Measurements from ENCODE around the gene STH. TPM values are rescaled to one million over a fixed set of nuclear protein-coding genes. Genes with fewer than 3 reads are reported as not detected.
"Not testable (repeated sequence)": the region's sequence is repeated elsewhere in the genome, so short reads cannot be mapped to it uniquely, and the experiment has no call there.

Gene STH
- total RNA-seq, 1 donor from 2014 or later: not detected

GRCh38 chr17:46012506-46013079 is 13.5 kb downstream of the STH start:
- H3K4me3 ChIP-seq (ENCODE audit: insufficient read depth, low read depth, low read length): no peak overlapping the region
- H3K9ac ChIP-seq (ENCODE audit: low read length): no peak overlapping the region
- H3K9me3 ChIP-seq (ENCODE audit: insufficient read depth, low read depth, low read length): no peaks in the 10 kb centered on the region
- Mint-ChIP-seq H3K36me3 (ENCODE audit: low read depth, unreplicated experiment) (peaks cover 3% of the 10 kb centered on the region), H3K9me3 (ENCODE audit: unreplicated experiment) (no peaks in the 10 kb centered on the region), H3K4me1 (ENCODE audit: low read depth, unreplicated experiment) (peaks cover 11% of the 10 kb centered on the region), H3K27ac (ENCODE audit: unreplicated experiment) (no peak overlapping the region), H3K27me3 (ENCODE audit: low read depth, unreplicated experiment) (peaks cover 8% of the 10 kb centered on the region), H3K4me3 (ENCODE audit: unreplicated experiment) (no peak overlapping the region)
- no peak for FAIRE-seq
- H3K27me3 ChIP-seq (ENCODE audit: insufficient read depth, low read length): peaks cover 2% of the 10 kb centered on the region
- TF ChIP-seq CTCF (IDR thresholded peaks at IDR 0.05; ENCODE audit: insufficient read depth, low read depth, low read length) (no peak), EZH2 (IDR thresholded peaks at IDR 0.05; ENCODE audit: insufficient read depth, low read length) (no peak)
- H4K20me1 ChIP-seq (ENCODE audit: insufficient read depth, low read length): no peaks in the 10 kb centered on the region
- no peaks in the 10 kb centered on the region for H3K36me3 ChIP-seq (ENCODE audit: insufficient read depth, low read length)
- H2AFZ ChIP-seq (ENCODE audit: low read depth, low read length): no peak overlapping the region
- peaks cover 12% of the 10 kb centered on the region for H3K4me1 ChIP-seq (ENCODE audit: insufficient read depth, low read length)
- no peak overlapping the region for H3K27ac ChIP-seq (ENCODE audit: low read depth, low read length)
- H3K4me2 ChIP-seq (ENCODE audit: low read length): no peak overlapping the region
- no peaks in the 10 kb centered on the region for H3K79me2 ChIP-seq (ENCODE audit: insufficient read depth, low read length)
- DNase-seq (ENCODE audit: low read depth): no peak

DNA sequence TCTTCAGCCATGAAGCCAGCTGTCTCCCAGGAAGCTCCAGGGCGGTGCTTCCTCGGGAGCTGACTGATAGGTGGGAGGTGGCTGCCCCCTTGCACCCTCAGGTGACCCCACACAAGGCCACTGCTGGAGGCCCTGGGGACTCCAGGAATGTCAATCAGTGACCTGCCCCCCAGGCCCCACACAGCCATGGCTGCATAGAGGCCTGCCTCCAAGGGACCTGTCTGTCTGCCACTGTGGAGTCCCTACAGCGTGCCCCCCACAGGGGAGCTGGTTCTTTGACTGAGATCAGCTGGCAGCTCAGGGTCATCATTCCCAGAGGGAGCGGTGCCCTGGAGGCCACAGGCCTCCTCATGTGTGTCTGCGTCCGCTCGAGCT is 14.1 kb downstream of the STH start:
- H4K20me1 ChIP-seq (ENCODE audit: insufficient read depth, low read length): no peaks in the 10 kb centered on the region
- peaks cover 11% of the 10 kb centered on the region for H3K4me1 Mint-ChIP-seq (ENCODE audit: low read depth, unreplicated experiment)
- no peaks in the 10 kb centered on the region for H3K36me3 ChIP-seq (ENCODE audit: insufficient read depth, low read length)
- H3K4me3 Mint-ChIP-seq (ENCODE audit: unreplicated experiment): no peak overlapping the region
- no peak overlapping the region for H3K4me2 ChIP-seq (ENCODE audit: low read length)
- no peak overlapping the region for H3K27ac ChIP-seq (ENCODE audit: low read depth, low read length)
- H3K4me1 ChIP-seq (ENCODE audit: insufficient read depth, low read length): peaks cover 12% of the 10 kb centered on the region
- no peak for TF ChIP-seq EZH2 (IDR thresholded peaks at IDR 0.05; ENCODE audit: insufficient read depth, low read length)
- no peak for TF ChIP-seq CTCF (IDR thresholded peaks at IDR 0.05; ENCODE audit: insufficient read depth, low read depth, low read length)
- peaks cover 2% of the 10 kb centered on the region for H3K27me3 ChIP-seq (ENCODE audit: insufficient read depth, low read length)
- no peak overlapping the region for H3K27ac Mint-ChIP-seq (ENCODE audit: unreplicated experiment)
- no peaks in the 10 kb centered on the region for H3K9me3 Mint-ChIP-seq (ENCODE audit: unreplicated experiment)
- no peaks in the 10 kb centered on the region for H3K79me2 ChIP-seq (ENCODE audit: insufficient read depth, low read length)
- H3K4me3 ChIP-seq (ENCODE audit: insufficient read depth, low read depth, low read length): no peak overlapping the region
- no peak for DNase-seq (ENCODE audit: low read depth)
- H3K36me3 Mint-ChIP-seq (ENCODE audit: low read depth, unreplicated experiment): peaks cover 3% of the 10 kb centered on the region
- peaks cover 8% of the 10 kb centered on the region for H3K27me3 Mint-ChIP-seq (ENCODE audit: low read depth, unreplicated experiment)
- H3K9ac ChIP-seq (ENCODE audit: low read length): no peak overlapping the region
- no peak overlapping the region for H2AFZ ChIP-seq (ENCODE audit: low read depth, low read length)
- no peak for FAIRE-seq
- no peaks in the 10 kb centered on the region for H3K9me3 ChIP-seq (ENCODE audit: insufficient read depth, low read depth, low read length)

DNA sequence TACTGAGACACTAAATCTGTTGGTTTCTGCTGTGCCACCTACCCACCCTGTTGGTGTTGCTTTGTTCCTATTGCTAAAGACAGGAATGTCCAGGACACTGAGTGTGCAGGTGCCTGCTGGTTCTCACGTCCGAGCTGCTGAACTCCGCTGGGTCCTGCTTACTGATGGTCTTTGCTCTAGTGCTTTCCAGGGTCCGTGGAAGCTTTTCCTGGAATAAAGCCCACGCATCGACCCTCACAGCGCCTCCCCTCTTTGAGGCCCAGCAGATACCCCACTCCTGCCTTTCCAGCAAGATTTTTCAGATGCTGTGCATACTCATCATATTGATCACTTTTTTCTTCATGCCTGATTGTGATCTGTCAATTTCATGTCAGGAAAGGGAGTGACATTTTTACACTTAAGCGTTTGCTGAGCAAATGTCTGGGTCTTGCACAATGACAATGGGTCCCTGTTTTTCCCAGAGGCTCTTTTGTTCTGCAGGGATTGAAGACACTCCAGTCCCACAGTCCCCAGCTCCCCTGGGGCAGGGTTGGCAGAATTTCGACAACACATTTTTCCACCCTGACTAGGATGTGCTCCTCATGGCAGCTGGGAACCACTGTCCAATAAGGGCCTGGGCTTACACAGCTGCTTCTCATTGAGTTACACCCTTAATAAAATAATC is 14.6 kb downstream of the STH start:
- no peaks in the 10 kb centered on the region for H3K36me3 ChIP-seq (ENCODE audit: insufficient read depth, low read length)
- Mint-ChIP-seq H3K27ac (ENCODE audit: unreplicated experiment) (no peak overlapping the region), H3K4me3 (ENCODE audit: unreplicated experiment) (no peak overlapping the region), H3K4me1 (ENCODE audit: low read depth, unreplicated experiment) (peaks cover 11% of the 10 kb centered on the region), H3K36me3 (ENCODE audit: low read depth, unreplicated experiment) (peaks cover 6% of the 10 kb centered on the region), H3K9me3 (ENCODE audit: unreplicated experiment) (no peaks in the 10 kb centered on the region), H3K27me3 (ENCODE audit: low read depth, unreplicated experiment) (peaks cover 8% of the 10 kb centered on the region)
- no peaks in the 10 kb centered on the region for H3K9me3 ChIP-seq (ENCODE audit: insufficient read depth, low read depth, low read length)
- TF ChIP-seq CTCF (IDR thresholded peaks at IDR 0.05; ENCODE audit: insufficient read depth, low read depth, low read length): no peak
- no peak for TF ChIP-seq EZH2 (IDR thresholded peaks at IDR 0.05; ENCODE audit: insufficient read depth, low read length)
- no peaks in the 10 kb centered on the region for H4K20me1 ChIP-seq (ENCODE audit: insufficient read depth, low read length)
- H3K4me3 ChIP-seq (ENCODE audit: insufficient read depth, low read depth, low read length): no peak overlapping the region
- H3K4me2 ChIP-seq (ENCODE audit: low read length): no peak overlapping the region
- no peaks in the 10 kb centered on the region for H3K79me2 ChIP-seq (ENCODE audit: insufficient read depth, low read length)
- H3K4me1 ChIP-seq (ENCODE audit: insufficient read depth, low read length): peaks cover 12% of the 10 kb centered on the region
- FAIRE-seq (no peak), DNase-seq (ENCODE audit: low read depth) (no peak)
- H3K27me3 ChIP-seq (ENCODE audit: insufficient read depth, low read length): peaks cover 2% of the 10 kb centered on the region
- H3K9ac ChIP-seq (ENCODE audit: low read length): no peak overlapping the region
- no peak overlapping the region for H2AFZ ChIP-seq (ENCODE audit: low read depth, low read length)
- H3K27ac ChIP-seq (ENCODE audit: low read depth, low read length): no peak overlapping the region

DNA sequence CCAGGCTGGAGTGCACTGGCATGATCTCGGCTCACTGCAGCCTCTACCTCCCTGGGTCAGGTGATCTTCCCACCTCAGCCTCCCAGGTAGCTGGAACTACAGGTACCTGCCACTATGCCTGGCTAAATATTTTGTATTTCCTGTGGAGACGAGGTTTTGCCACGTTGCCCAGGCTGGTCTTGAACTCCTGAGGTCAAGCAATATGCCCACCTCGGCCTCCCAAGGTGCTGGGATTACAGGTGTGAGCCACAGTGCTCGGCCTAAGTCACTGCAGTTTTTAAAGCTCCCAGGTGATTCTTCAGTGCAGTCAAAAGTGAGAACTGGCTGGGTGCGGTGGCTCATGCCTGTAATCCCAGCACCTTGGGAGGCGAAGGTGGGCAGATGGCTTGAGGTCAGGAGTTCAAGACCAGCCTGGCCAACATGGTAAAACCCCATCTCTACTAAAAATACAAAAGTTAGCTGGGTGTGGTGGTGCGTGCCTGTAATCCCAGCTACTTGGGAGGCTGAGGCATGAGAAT is 20.4 kb downstream of the STH start:
- H3K9ac ChIP-seq (ENCODE audit: low read length); H3K36me3 ChIP-seq (ENCODE audit: insufficient read depth, low read length); H3K79me2 ChIP-seq (ENCODE audit: insufficient read depth, low read length); DNase-seq (ENCODE audit: low read depth); H3K4me1 ChIP-seq (ENCODE audit: insufficient read depth, low read length); H3K4me1 Mint-ChIP-seq (ENCODE audit: low read depth, unreplicated experiment); H3K9me3 ChIP-seq (ENCODE audit: insufficient read depth, low read depth, low read length); H3K4me2 ChIP-seq (ENCODE audit: low read length); H4K20me1 ChIP-seq (ENCODE audit: insufficient read depth, low read length); H3K4me3 ChIP-seq (ENCODE audit: insufficient read depth, low read depth, low read length); H3K27me3 Mint-ChIP-seq (ENCODE audit: low read depth, unreplicated experiment); H3K27me3 ChIP-seq (ENCODE audit: insufficient read depth, low read length); FAIRE-seq; H3K27ac Mint-ChIP-seq (ENCODE audit: unreplicated experiment); H3K27ac ChIP-seq (ENCODE audit: low read depth, low read length); H3K9me3 Mint-ChIP-seq (ENCODE audit: unreplicated experiment); H2AFZ ChIP-seq (ENCODE audit: low read depth, low read length); H3K4me3 Mint-ChIP-seq (ENCODE audit: unreplicated experiment): not testable (repeated sequence)
- H3K36me3 Mint-ChIP-seq (ENCODE audit: low read depth, unreplicated experiment): peaks cover 28% of the 10 kb centered on the region
